HuH-7 (cell line): ENCODE measurements around the gene EXTL1.

Experiments
- DNase-seq: peaks from one replicate; pipeline ENCODE4 v3.0.0; 2011; ENCODE audit warnings: low spot score

EXTL1 gene

GRCh38 chr1:26041978-26042377 is 20.4 kb downstream of the EXTL1 start:
- DNase-seq, result no peak

GRCh38 chr1:26043765-26044164 is 22.2 kb downstream of the EXTL1 start:
- DNase-seq, result no peak

GRCh38 chr1:26044414-26044813 is 22.8 kb downstream of the EXTL1 start:
- DNase-seq, result no peak

GRCh38 chr1:26044971-26045721 is 23.6 kb downstream of the EXTL1 start:
- no peak for DNase-seq

GRCh38 chr1:26045722-26046245 is 24.2 kb downstream of the EXTL1 start, which contains the start of gene SLC30A2:
Gene SLC30A2, minus strand, starts transcription at chr1:26046118. Its CDS starts 222 bp downstream, at chr1:26045896.
- peak; percentile 37 for DNase-seq

- no peak for DNase-seq
Observed at GRCh38 chr1:26046246-26047095, 24.9 kb downstream of the EXTL1 start.

GRCh38 chr1:26047278-26047874 is 25.8 kb downstream of the EXTL1 start:
- DNase-seq, result no peak

DNA sequence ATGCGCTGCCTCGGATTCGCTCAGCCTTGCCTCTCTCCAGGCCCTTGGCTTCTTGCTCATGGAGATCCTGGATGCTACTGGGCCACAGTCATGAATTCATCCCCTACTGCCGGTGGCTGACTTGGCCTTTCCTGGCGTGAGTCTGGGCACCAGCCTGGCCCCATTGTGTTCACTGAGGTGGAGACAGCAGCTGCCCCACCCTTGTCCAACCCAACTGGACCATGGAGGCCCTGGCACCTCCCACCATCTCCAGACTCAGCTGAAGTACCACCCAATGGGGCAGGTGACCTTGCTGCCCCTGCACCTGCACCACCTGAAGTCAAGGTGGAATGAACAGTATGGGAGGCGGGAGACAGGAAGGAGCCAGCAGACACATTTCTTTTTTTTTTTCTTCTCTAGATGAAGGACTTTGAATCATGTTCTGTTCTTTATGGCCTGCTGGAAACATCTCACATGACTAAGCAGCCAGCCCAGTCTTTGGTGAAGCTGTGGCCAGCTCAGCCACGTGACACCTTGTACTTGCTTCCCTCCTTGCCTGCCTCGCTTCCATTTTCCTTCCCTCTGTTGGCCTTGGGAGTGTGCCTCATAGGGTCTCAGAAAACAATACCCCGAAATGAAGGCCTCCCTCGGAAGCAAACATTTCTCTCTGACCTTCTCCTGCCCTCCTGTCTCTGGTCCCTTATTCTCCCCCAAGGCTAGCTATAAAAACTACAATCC is 28.1 kb downstream of the EXTL1 start:
- DNase-seq, result no peak

DNA sequence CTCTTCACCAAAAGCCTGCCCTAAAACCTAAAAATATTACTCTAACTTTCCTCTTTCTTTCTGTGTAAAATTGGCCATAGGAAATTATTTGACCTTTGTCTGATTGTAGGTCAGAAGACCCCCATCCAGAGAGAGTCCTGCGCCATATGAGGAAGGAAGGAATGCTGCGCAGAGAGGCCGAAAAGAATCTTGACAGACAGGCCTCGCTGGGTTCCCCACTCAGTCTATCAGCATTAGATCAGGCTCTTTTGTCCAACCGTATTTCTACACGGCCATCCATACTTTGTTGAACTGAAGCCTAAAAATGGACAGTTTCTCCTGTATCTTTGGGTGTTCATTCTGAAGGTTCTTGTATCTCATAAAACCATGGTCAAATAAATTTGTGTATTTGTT is 28.7 kb downstream of the EXTL1 start:
- no peak for DNase-seq

GRCh38 chr1:26053718-26054560 is 32.4 kb downstream of the EXTL1 start:
- DNase-seq, result no peak

GRCh38 chr1:26055041-26055440 is 33.5 kb downstream of the EXTL1 start:
- DNase-seq, result no peak

DNA sequence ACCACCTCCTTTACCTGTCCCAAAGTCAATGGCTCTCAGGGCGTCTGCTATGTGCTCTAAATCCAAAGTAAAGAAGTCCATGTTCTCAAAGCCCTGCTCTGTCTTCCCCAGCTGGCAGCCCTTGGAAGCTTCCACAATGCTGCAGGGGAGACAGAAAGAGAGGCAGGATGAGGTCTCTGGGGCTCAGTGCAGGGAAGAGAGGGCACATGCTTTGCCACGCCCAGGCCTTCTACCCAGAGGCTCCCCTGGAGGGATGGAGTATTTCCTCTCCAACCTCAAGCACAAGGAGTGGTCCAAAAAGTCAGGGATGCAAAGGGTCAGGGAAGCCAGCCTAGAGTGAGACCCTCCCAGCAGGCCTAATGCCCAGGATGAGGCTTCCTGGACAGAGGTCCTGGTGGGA is 35.6 kb downstream of the EXTL1 start:
- DNase-seq, result no peak

- DNase-seq, result no peak
Observed at GRCh38 chr1:26058052-26058595, 36.5 kb downstream of the EXTL1 start.

DNA sequence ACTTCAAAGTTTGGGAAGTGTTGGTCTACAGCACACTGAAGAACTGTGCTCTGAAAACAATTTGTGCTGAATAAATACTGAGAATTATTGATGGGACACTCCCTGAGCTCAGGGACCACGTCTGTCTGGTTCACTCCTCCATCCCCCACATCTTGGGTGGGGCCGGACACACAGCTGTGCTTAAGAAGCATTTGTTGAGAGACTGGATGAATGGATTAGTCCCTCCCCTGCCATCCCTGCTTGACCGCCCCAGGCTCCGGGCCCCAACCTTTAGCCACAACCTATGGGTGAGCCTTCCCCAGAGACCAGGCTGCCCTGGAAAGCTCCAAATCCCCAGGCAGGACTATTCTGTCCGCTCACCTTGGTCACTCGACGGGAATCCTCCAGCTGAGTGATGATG is 38.3 kb downstream of the EXTL1 start:
- no peak for DNase-seq

DNA sequence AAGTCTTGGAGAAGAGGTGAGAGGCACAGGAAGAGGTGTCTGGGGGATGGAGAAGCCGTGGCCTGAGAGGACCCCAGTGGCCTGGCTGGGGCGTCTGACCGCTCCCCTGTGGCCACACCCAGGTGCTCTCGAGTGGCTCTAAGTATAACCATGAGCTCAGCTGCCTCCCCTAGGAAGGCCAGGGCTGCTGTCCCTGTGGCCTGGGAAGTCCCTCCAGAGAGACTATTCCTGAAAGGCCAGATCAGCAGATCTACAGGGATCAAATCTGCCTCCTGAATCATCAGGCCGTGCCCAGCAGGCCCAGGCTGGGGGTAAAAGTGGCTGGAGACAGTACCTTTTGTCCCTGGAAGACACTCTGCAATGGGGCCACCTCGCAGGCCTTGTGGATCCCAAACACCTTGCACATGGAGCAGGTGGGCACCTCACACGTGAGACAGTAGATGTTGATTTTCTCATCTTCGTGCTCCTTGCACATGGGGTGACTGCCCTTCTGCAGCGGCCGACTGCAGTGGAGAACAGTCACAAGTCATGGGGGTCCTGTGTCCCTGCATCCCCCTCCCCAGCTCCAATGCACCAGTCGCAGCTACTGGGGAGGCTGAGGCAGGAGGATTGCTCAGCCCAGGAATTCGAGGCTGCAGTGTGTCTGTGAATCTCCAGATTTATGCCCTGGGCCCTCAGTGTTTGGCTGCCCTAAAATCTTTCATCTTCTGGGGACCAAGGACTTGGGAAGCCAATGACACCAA is 39.4 kb downstream of the EXTL1 start:
- DNase-seq, result no peak

- DNase-seq, result no peak
Observed at GRCh38 chr1:26064553-26064952, 43.0 kb downstream of the EXTL1 start.

GRCh38 chr1:26066160-26066559 is 44.6 kb downstream of the EXTL1 start:
- no peak for DNase-seq

GRCh38 chr1:26066857-26067256 is 45.3 kb downstream of the EXTL1 start:
- no peak for DNase-seq

- DNase-seq, result no peak
Observed at GRCh38 chr1:26067432-26067911, 45.9 kb downstream of the EXTL1 start, which contains the start of gene TRIM63. Gene TRIM63, minus strand, starts transcription at chr1:26067630. Its CDS starts 136 bp downstream, at chr1:26067494.

DNA sequence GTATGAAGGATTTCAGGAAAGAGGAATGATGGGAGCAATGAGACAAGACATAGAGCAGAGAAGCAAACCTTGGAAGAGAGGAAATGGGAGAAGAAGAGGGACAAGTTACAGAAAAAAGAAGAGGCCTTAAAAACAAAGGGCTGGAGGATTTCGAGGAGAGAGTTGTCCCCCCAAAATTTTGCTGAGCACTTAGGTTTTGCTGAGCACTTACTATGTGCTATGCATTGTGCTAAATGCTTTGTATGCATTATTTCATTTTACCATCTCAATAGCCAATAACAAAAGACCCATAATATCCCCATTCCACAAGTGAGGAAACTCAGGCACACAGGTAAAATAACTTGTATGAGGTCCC is 48.3 kb downstream of the EXTL1 start:
- no peak for DNase-seq
